MM.1S (cell line): ENCODE measurements around the gene CYBRD1.
A peak's percentile ranks its signal among the peaks of the same experiment; 100 is the strongest.
"Not testable (repeated sequence)": the region's sequence is repeated elsewhere in the genome, so short reads cannot be mapped to it uniquely, and the experiment has no call there.

Experiments
- DNase-seq: peaks from one replicate; pipeline ENCODE4 v3.0.0-alpha.2; 2015
- H2AFZ ChIP-seq: fragments of 300-600 bp; sonication (generic); 2 replicates; pipeline ENCODE4 v1.6.0; 2016; ENCODE audit warnings: antibody characterized with exemption, low read length
- H3F3A ChIP-seq: fragments of 300-600 bp; sonication (generic); 2 replicates; pipeline ENCODE4 v1.6.1; 2016; ENCODE audit warnings: mild to moderate bottlenecking, antibody characterized with exemption, low read length, moderate library complexity, mixed read lengths; ENCODE audit not compliant: insufficient read depth
- H3K27ac ChIP-seq: fragments of 300-600 bp; sonication (generic); 2 replicates; pipeline ENCODE4 v1.5.1; 2016; ENCODE audit warnings: mild to moderate bottlenecking, low read length
- H3K27me3 ChIP-seq: fragments of 300-600 bp; sonication (generic); replicated peaks from 2 replicates; pipeline ENCODE4 v1.6.0; 2016; ENCODE audit warnings: low read length; ENCODE audit not compliant: insufficient read depth
- H3K36me3 ChIP-seq: fragments of 300-600 bp; sonication (generic); replicated peaks from 2 replicates; pipeline ENCODE4 v1.6.1; 2016; ENCODE audit warnings: mild to moderate bottlenecking, low read length, mixed read lengths; ENCODE audit not compliant: insufficient read depth
- H3K4me1 ChIP-seq: fragments of 300-600 bp; sonication (generic); 2 replicates; pipeline ENCODE4 v1.6.1; 2016; ENCODE audit warnings: low read length, mixed read lengths
- H3K4me2 ChIP-seq: fragments of 300-600 bp; sonication (generic); 2 replicates; pipeline ENCODE4 v1.6.0; 2016; ENCODE audit warnings: low read depth, low read length
- H3K4me3 ChIP-seq: fragments of 300-600 bp; sonication (generic); 2 replicates; pipeline ENCODE4 v1.5.1; 2016; ENCODE audit warnings: low read length, mixed read lengths
- H3K79me2 ChIP-seq: fragments of 300-600 bp; sonication (generic); 2 replicates; pipeline ENCODE4 v1.6.1; 2016; ENCODE audit warnings: mixed run types, low read length, mixed read lengths
- H3K9ac ChIP-seq: fragments of 300-600 bp; sonication (generic); 2 replicates; pipeline ENCODE4 v1.6.1; 2016; ENCODE audit warnings: low read length, mixed read lengths
- H3K9me2 ChIP-seq: fragments of 300-600 bp; sonication (generic); replicated peaks from 2 replicates; pipeline ENCODE4 v1.6.1; 2016; ENCODE audit warnings: mild to moderate bottlenecking, low read length, mixed read lengths; ENCODE audit not compliant: insufficient read depth
- H3K9me3 ChIP-seq: fragments of 300-600 bp; sonication (generic); replicated peaks from 2 replicates; pipeline ENCODE4 v1.6.1; 2016; ENCODE audit warnings: mild to moderate bottlenecking, low read length, mixed read lengths; ENCODE audit not compliant: insufficient read depth
- H4K20me1 ChIP-seq: fragments of 300-600 bp; sonication (generic); 2 replicates; pipeline ENCODE4 v1.6.1; 2016; ENCODE audit warnings: mild to moderate bottlenecking, low read length, moderate library complexity, mixed read lengths; ENCODE audit not compliant: insufficient read depth
- EZH2 ChIP-seq: fragments of 300-600 bp; sonication (generic); optimal IDR thresholded peaks from 2 replicates; pipeline ENCODE3; 2017; ENCODE audit warnings: low read depth, mild to moderate bottlenecking, antibody characterized with exemption, low read length, mixed read lengths
- EZH2phosphoT487 ChIP-seq: fragments of 300-600 bp; sonication (generic); IDR thresholded peaks from 2 replicates; pipeline ENCODE4 v1.6.1; 2018; ENCODE audit warnings: antibody characterized with exemption, low read length
- TF ChIP-seq, protein P1 (sequence below): fragments of 300-600 bp; sonication (generic); IDR thresholded peaks from 2 replicates; pipeline ENCODE4 v1.5.1; 2016; ENCODE audit warnings: antibody characterized with exemption, low read length, mixed read lengths

CYBRD1 gene

DNA sequence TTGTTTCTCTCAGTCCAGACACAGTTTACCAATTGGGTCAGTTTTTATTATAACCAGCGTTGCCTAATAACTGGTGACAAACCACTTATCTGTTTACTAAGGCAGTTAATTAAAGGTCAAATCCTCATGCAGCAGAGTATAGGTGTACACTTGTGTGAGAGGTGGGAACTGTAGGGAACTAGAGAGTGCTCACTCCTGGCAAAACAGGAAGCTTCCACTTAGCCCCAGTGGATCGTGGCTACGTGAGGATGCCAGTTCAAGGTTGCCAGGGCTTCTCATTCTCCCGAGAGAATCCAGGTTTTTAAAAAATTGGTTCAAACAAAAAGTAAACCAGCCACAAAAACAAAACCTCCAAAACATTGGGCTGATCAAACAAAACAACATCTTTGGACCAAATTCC lies 8.1 kb downstream of the CYBRD1 start:
- Histone ChIP-seq H3K4me3 (no peak overlapping the region), H3K36me3 (no peaks in the 10 kb centered on the region), H4K20me1 (no peaks in the 10 kb centered on the region), H3K9me2 (no peaks in the 10 kb centered on the region), H3K4me2 (no peak overlapping the region), H3K9me3 (no peaks in the 10 kb centered on the region), H3K27ac (no peak overlapping the region), H3K79me2 (no peaks in the 10 kb centered on the region), H3K27me3 (no peaks in the 10 kb centered on the region), H3K4me1 (no peaks in the 10 kb centered on the region), H2AFZ (no peak overlapping the region), H3F3A (no peaks in the 10 kb centered on the region), H3K9ac (no peak overlapping the region)
- TF ChIP-seq, protein P1, sequence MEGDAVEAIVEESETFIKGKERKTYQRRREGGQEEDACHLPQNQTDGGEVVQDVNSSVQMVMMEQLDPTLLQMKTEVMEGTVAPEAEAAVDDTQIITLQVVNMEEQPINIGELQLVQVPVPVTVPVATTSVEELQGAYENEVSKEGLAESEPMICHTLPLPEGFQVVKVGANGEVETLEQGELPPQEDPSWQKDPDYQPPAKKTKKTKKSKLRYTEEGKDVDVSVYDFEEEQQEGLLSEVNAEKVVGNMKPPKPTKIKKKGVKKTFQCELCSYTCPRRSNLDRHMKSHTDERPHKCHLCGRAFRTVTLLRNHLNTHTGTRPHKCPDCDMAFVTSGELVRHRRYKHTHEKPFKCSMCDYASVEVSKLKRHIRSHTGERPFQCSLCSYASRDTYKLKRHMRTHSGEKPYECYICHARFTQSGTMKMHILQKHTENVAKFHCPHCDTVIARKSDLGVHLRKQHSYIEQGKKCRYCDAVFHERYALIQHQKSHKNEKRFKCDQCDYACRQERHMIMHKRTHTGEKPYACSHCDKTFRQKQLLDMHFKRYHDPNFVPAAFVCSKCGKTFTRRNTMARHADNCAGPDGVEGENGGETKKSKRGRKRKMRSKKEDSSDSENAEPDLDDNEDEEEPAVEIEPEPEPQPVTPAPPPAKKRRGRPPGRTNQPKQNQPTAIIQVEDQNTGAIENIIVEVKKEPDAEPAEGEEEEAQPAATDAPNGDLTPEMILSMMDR = no peak
- TF ChIP-seq EZH2phosphoT487 (no peak), EZH2 (no peak)
- DNase-seq = no peak

DNA sequence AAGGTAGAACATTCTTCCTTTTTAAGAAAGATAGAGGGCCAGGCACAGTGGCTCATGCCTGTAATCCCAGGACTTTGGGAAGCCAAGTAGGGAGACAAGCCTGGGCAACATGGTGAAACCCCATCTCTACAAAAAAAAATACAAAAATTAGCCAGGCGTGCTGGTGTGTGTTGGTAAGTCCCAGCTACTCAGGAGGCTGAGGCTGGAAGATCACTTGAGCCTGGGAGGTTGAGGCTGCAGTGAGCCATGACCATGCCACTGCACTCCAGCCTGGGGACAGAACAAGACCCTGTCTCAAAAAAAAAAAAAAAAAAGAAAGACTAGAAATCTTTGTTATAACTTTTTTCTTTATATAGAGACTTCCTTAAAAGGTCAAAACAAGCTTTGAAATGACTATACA lies 8.6 kb downstream of the CYBRD1 start:
- not testable (repeated sequence) for H3K79me2 ChIP-seq, H3K9me2 ChIP-seq, H3F3A ChIP-seq, H3K4me2 ChIP-seq, H3K27me3 ChIP-seq, H3K27ac ChIP-seq, H3K4me3 ChIP-seq, H3K9me3 ChIP-seq, H2AFZ ChIP-seq, H3K36me3 ChIP-seq, H3K4me1 ChIP-seq, DNase-seq, H3K9ac ChIP-seq, H4K20me1 ChIP-seq

DNA sequence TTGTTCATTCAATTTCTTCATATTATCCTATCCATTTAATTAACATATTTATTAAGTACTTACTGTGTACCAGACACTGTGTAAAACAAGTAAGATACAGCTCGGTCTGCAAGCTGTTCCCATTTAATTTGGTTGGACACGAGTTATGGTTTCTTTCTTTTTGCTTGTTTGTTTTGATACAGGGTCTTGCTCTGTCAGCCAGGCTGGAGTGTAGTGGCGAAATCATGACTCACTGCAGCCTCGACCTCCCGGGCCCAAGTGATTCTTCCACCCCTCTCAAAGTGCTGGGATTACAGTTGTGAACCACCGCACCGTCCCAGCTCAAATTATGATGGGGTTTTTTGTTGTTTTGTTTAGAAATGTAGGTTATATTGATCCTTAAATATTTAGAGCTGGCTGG lies 9.0 kb downstream of the CYBRD1 start:
- H3K9ac ChIP-seq = no peak overlapping the region
- DNase-seq = no peak
- no peaks in the 10 kb centered on the region for H3K79me2 ChIP-seq
- TF ChIP-seq EZH2phosphoT487 (no peak), EZH2 (no peak)
- TF ChIP-seq, protein P1 = no peak
- H3K4me2 ChIP-seq = no peak overlapping the region
- no peak overlapping the region for H3K27ac ChIP-seq
- H4K20me1 ChIP-seq = no peaks in the 10 kb centered on the region
- H3K27me3 ChIP-seq = no peaks in the 10 kb centered on the region
- no peak overlapping the region for H2AFZ ChIP-seq
- no peaks in the 10 kb centered on the region for H3K9me2 ChIP-seq
- no peak overlapping the region for H3K4me3 ChIP-seq
- no peaks in the 10 kb centered on the region for H3F3A ChIP-seq
- no peaks in the 10 kb centered on the region for H3K4me1 ChIP-seq
- no peaks in the 10 kb centered on the region for H3K36me3 ChIP-seq
- no peaks in the 10 kb centered on the region for H3K9me3 ChIP-seq

DNA sequence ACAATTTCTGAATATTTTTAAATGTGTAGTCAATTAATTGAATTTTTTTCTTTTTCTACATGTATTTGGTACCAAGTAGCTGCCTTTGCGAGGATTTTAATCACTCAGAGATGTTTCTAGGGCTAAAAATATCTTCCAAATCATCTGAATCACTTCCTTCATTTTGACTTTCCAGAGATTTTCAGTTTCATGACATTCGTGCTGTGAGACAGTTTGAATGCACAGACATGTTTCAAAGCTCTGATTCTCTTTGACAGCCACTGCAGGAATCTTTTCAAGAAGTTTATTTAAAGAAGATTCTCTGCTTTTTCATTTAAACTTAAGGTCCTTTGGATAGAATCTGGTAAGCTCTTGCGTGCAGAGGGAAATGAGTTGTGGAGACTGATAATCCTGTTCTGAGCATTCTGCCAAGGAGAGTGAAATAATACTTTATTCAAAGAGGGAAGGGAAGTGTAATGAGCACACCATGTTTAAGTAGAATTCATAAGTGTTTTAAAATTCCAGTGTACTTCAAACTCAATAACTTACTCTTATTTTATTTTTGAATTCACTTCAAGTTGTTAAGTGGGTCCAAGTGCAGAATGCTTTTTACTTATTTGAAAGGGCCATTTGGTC lies 9.7 kb downstream of the CYBRD1 start:
- no peaks in the 10 kb centered on the region for H3K4me1 ChIP-seq
- no peaks in the 10 kb centered on the region for H3K9me3 ChIP-seq
- TF ChIP-seq, protein P1 = no peak
- no peak for TF ChIP-seq EZH2
- TF ChIP-seq EZH2phosphoT487 = no peak
- no peaks in the 10 kb centered on the region for H3K27me3 ChIP-seq
- no peaks in the 10 kb centered on the region for H3K79me2 ChIP-seq
- no peak overlapping the region for H3K4me3 ChIP-seq
- no peaks in the 10 kb centered on the region for H3K36me3 ChIP-seq
- H3K27ac ChIP-seq = no peak overlapping the region
- DNase-seq = no peak
- H4K20me1 ChIP-seq = no peaks in the 10 kb centered on the region
- no peak overlapping the region for H2AFZ ChIP-seq
- H3F3A ChIP-seq = no peaks in the 10 kb centered on the region
- no peaks in the 10 kb centered on the region for H3K9me2 ChIP-seq
- H3K4me2 ChIP-seq = peak overlapping the region; percentile 5; the same call in 1 of the 2 replicates
- no peak overlapping the region for H3K9ac ChIP-seq
